ENCODE results near the gene SLC22A4. TPM values are rescaled to one million over a fixed set of nuclear protein-coding genes. Genes with fewer than 3 reads are reported as not detected.

The SLC22A4 gene
- total and polyA plus RNA-seq, 2 experiments from 2014 or later: 0.27 to 0.32 TPM

- H3K4me3 ChIP-seq: no peak overlapping the region
- H3K27ac ChIP-seq: no peak overlapping the region
- H3K27me3 ChIP-seq: no peaks in the 10 kb centered on the region
- TF ChIP-seq, protein P1, sequence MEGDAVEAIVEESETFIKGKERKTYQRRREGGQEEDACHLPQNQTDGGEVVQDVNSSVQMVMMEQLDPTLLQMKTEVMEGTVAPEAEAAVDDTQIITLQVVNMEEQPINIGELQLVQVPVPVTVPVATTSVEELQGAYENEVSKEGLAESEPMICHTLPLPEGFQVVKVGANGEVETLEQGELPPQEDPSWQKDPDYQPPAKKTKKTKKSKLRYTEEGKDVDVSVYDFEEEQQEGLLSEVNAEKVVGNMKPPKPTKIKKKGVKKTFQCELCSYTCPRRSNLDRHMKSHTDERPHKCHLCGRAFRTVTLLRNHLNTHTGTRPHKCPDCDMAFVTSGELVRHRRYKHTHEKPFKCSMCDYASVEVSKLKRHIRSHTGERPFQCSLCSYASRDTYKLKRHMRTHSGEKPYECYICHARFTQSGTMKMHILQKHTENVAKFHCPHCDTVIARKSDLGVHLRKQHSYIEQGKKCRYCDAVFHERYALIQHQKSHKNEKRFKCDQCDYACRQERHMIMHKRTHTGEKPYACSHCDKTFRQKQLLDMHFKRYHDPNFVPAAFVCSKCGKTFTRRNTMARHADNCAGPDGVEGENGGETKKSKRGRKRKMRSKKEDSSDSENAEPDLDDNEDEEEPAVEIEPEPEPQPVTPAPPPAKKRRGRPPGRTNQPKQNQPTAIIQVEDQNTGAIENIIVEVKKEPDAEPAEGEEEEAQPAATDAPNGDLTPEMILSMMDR (IDR thresholded peaks at IDR 0.05; ENCODE audit: low read depth, low read length): no peak
- H3K9me3 ChIP-seq (ENCODE audit: low read depth): no peaks in the 10 kb centered on the region
- DNase-seq (ENCODE audit: low read depth in 1 of 2, low spot score in 1 of 2): no peak
- H3K36me3 ChIP-seq: no peaks in the 10 kb centered on the region
- H3K4me1 ChIP-seq (ENCODE audit: low read depth): no peaks in the 10 kb centered on the region
Observed at GRCh38 chr5:132375957-132376356, 81.8 kb downstream of the SLC22A4 start.

- no peak overlapping the region for H3K27ac ChIP-seq
Observed at GRCh38 chr5:132376694-132377641, 82.8 kb downstream of the SLC22A4 start.

DNA sequence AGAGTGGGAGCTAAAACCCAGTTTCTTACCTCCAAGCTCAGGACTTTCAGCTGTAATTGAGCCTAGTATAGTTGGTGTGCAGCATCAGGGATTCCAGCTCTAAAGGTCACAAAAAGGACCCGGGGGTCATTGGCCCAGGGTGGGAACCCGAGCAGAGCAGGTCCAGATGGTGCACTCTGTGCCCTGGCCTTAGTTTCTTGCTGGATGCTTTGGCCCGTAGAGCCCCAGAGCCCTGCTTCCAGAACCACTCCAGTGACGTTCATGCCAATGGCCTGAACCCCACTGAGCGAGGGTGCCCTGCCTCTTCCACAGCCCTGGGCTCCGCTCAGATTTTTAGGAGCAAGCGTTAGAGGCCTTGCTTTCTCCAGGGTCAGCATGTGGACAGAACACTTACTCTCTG lies 83.5 kb downstream of the SLC22A4 start:
- Histone ChIP-seq H3K9me3 (ENCODE audit: low read depth) (no peaks in the 10 kb centered on the region), H3K36me3 (no peaks in the 10 kb centered on the region), H3K27me3 (no peaks in the 10 kb centered on the region), H3K27ac (no peak overlapping the region), H3K4me3 (no peak overlapping the region), H3K4me1 (ENCODE audit: low read depth) (no peaks in the 10 kb centered on the region)
- no peak for DNase-seq (ENCODE audit: low read depth in 1 of 2, low spot score in 1 of 2)
- TF ChIP-seq, protein P1 (IDR thresholded peaks at IDR 0.05; ENCODE audit: low read depth, low read length): no peak

More at GRCh38 chr5:132376694-132377641, 82.8 kb downstream of the SLC22A4 start:
- no peak for DNase-seq (ENCODE audit: low read depth in 1 of 2, low spot score in 1 of 2)
- Histone ChIP-seq H3K9me3 (ENCODE audit: low read depth) (no peaks in the 10 kb centered on the region), H3K4me1 (ENCODE audit: low read depth) (no peaks in the 10 kb centered on the region), H3K4me3 (no peak overlapping the region), H3K36me3 (no peaks in the 10 kb centered on the region), H3K27me3 (no peaks in the 10 kb centered on the region)
- TF ChIP-seq, protein P1 (IDR thresholded peaks at IDR 0.05; ENCODE audit: low read depth, low read length): no peak

- TF ChIP-seq, protein P1 (IDR thresholded peaks at IDR 0.05; ENCODE audit: low read depth, low read length): no peak
- H3K9me3 ChIP-seq (ENCODE audit: low read depth): no peaks in the 10 kb centered on the region
- H3K4me3 ChIP-seq: no peak overlapping the region
- no peaks in the 10 kb centered on the region for H3K36me3 ChIP-seq
- no peaks in the 10 kb centered on the region for H3K27me3 ChIP-seq
- H3K27ac ChIP-seq: no peak overlapping the region
- no peak for DNase-seq (ENCODE audit: low read depth in 1 of 2, low spot score in 1 of 2)
- H3K4me1 ChIP-seq (ENCODE audit: low read depth): no peaks in the 10 kb centered on the region
Observed at GRCh38 chr5:132378580-132378979, 84.4 kb downstream of the SLC22A4 start.

- Histone ChIP-seq H3K9me3 (ENCODE audit: low read depth) (no peaks in the 10 kb centered on the region), H3K4me1 (ENCODE audit: low read depth) (no peaks in the 10 kb centered on the region), H3K27ac (no peak overlapping the region), H3K27me3 (no peaks in the 10 kb centered on the region), H3K4me3 (no peak overlapping the region), H3K36me3 (no peaks in the 10 kb centered on the region)
- no peak for DNase-seq (ENCODE audit: low read depth in 1 of 2, low spot score in 1 of 2)
- TF ChIP-seq, protein P1 (IDR thresholded peaks at IDR 0.05; ENCODE audit: low read depth, low read length): no peak
Observed at GRCh38 chr5:132380047-132380446, 85.9 kb downstream of the SLC22A4 start.
